Lower leg skin (tissue), 4 donors: Measurements from ENCODE around the gene PGP. TPM values are rescaled to one million over a fixed set of nuclear protein-coding genes. Genes with fewer than 3 reads are reported as not detected.
"Not testable (repeated sequence)": the region's sequence is repeated elsewhere in the genome, so short reads cannot be mapped to it uniquely, and the experiment has no call there.

Experiments
- DNase-seq, 2 donors: peaks; one replicate each; pipeline ENCODE4 v3.0.0-alpha.2; 2019; ENCODE audit warnings: low spot score in 2 of 2
- H3K4me3 ChIP-seq: fragments of 200-600 bp; sonication (generic); 2 replicates; pipeline ENCODE4 v1.5.1; 2017; ENCODE audit warnings: mild to moderate bottlenecking, low read depth; ENCODE audit not compliant: poor library complexity, severe bottlenecking
- CTCF ChIP-seq, 3 donors: fragments of 450-650 bp; IDR thresholded peaks; one replicate each; pipeline ENCODE4 v1.5.1; 2016; ENCODE audit warnings: antibody characterized with exemption in 3 of 3, mild to moderate bottlenecking in 3 of 3, moderate library complexity in 2 of 3
- POLR2A ChIP-seq, 2 donors: fragments of 450-650 bp; IDR thresholded peaks; one replicate each; pipeline ENCODE4 v1.6.1; 2016 to 2017; ENCODE audit warnings: antibody characterized with exemption in 2 of 2, mild to moderate bottlenecking in 1 of 2, moderate library complexity in 1 of 2
- WGBS, 2 donors: methylation state at CpG; one replicate each; pipeline ENCODE4 v1.1.5; 2018; 5-methylcytosine and 5-hydroxymethylcytosine counted together
- intact Hi-C: fragments of 100-400 bp; cut with DNase I; formaldehyde crosslinking; loops from one replicate; pipeline ENCODE4 v1.15.0; 2023; ENCODE audit warnings: low total_unique reads
- total RNA-seq, 4 donors: library from RNA; depleted of rRNA; stranded (reverse); fragments of >200 nt; gene quantifications; one replicate each; pipeline ENCODE4 v1.1.0, GENCODE V29; 2016

PGP gene, protein sequence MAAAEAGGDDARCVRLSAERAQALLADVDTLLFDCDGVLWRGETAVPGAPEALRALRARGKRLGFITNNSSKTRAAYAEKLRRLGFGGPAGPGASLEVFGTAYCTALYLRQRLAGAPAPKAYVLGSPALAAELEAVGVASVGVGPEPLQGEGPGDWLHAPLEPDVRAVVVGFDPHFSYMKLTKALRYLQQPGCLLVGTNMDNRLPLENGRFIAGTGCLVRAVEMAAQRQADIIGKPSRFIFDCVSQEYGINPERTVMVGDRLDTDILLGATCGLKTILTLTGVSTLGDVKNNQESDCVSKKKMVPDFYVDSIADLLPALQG
- total RNA-seq, result 10 to 100 TPM in 3 of 4 donors, 1 to 10 TPM in 1; 9.6 to 19.4 (median 12.8) TPM

DNA sequence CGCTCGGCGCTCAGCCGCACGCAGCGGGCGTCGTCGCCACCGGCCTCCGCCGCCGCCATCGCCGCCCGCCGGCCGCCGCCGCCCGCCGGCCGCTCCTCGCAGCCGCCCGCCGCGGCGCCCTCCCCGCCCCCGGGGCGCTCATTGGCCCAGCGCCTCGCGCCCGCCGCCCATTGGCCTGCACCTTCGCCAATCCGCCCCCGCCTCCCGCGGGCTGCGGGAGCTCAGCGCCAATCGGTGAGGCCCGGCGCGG, at the start of gene PGP:
PGP (minus strand) TSS at position 122 of the 250 bp plus-strand sequence; CDS start at position 59, 63 bp downstream.
- 0% methylated on average over 43 of the region's 48 CpGs; no CpG with 5 or more reads in 1 of the 2 donors for WGBS, 2 donors
- TF ChIP-seq CTCF (IDR thresholded peaks at IDR 0.05) (peak in 1 of 3 donors; percentile 51), POLR2A (IDR thresholded peaks at IDR 0.05) (no peak)

DNA sequence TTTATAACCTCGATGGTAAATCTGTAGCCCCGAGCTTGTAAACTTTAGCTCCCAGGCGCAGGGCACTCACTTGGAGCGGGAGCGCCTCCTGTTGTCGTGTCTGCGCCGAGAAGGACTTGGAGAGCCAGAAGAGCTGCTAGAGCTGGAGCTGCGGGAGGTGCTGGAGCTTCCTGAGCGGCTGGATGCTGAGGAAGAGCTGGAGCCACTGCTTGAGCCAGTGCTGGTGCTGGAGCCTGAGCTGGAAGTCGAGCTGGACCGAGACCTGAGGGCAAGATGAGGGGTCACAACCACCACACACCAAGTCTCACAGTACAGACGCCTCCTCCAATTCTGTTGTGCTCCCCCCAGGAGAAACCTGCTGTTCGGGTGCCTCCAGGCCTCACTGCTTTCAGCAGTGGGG, 48.4 kb upstream of the PGP start:
- intact Hi-C loops, H3K4me3 ChIP-seq, DNase-seq: not testable (repeated sequence)
- WGBS, 2 donors, result 84 to 86% methylated on average over 14 of the region's 14 CpGs

More for the DNA sequence above, at the start of gene PGP:
- peak within 1 kb of the TSS; percentile 52 for H3K4me3 ChIP-seq
- intact Hi-C loops, result no loop called here
- no peak for DNase-seq

GRCh38 chr16:2260250-2260649, 45.6 kb upstream of the PGP start:
- no peak for DNase-seq
- intact Hi-C loops, result no loop called here
- WGBS, 2 donors, result 94 to 97% methylated on average over 8 of the region's 8 CpGs
- no peak for TF ChIP-seq POLR2A (IDR thresholded peaks at IDR 0.05)
- TF ChIP-seq CTCF (IDR thresholded peaks at IDR 0.05), result no peak
- no peak overlapping the region for H3K4me3 ChIP-seq

DNA sequence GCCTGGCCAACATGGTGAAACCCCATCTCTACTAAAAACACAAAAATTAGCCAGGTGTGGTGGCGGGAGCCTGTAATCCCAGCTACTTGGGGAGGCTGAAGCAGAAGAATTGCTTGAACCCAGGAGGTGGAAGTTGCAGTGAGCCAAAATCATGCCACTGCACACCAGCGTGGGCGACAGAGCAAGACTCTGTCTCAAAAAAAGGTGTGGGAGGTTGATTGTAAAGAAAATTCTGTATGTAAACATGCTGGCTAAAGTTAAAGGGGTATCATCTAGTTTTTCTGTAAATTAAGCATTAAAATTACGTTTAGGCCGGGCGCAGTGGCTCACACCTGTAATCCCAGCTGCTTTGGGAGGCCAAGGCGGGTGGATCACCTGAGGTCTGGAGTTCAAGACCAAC, 43.9 kb upstream of the PGP start:
- intact Hi-C loops, DNase-seq, H3K4me3 ChIP-seq: not testable (repeated sequence)
- WGBS, 2 donors, result 92 to 98% methylated on average over 7 of the region's 7 CpGs

DNA sequence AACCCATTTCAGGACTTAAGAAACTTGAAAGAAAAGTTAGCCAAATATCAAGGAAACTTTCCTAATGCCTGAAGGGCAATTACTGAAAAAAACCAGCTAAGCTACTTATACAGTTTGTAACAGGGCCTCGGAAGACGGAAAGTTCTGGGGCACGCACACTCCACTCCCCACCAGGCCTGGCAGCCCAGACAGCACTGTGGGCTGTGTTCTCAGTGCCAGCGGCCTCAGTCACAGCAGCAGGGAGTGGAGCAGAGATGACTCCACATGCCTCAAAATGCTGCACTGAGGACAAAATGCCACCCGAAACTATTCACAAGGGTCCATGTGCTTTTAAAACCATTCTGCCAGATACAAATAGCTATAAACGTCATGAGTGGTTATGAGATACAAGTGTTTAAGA, 43.1 kb upstream of the PGP start:
- intact Hi-C loops, result no loop called here
- H3K4me3 ChIP-seq, result no peak overlapping the region
- WGBS, 2 donors, result 84 to 90% methylated on average over 6 of the region's 6 CpGs
- no peak for TF ChIP-seq POLR2A (IDR thresholded peaks at IDR 0.05)
- no peak for TF ChIP-seq CTCF (IDR thresholded peaks at IDR 0.05)
- DNase-seq, result no peak

- 73 to 80% methylated on average over 12 of the region's 12 CpGs for WGBS, 2 donors
- TF ChIP-seq POLR2A (IDR thresholded peaks at IDR 0.05) (no peak), CTCF (IDR thresholded peaks at IDR 0.05) (no peak)
- intact Hi-C loops, result no loop called here
- no peak for DNase-seq
- no peak overlapping the region for H3K4me3 ChIP-seq
Measured at GRCh38 chr16:2256531-2257140, 42.0 kb upstream of the PGP start.

- no peak for DNase-seq
- intact Hi-C loops, result no loop called here
- no peak overlapping the region for H3K4me3 ChIP-seq
- TF ChIP-seq CTCF (IDR thresholded peaks at IDR 0.05) (no peak), POLR2A (IDR thresholded peaks at IDR 0.05) (no peak)
- 83% methylated on average over 11 of the region's 11 CpGs for WGBS, 2 donors
Measured at GRCh38 chr16:2253293-2253692, 38.7 kb upstream of the PGP start.
